Pancreas (tissue), 10 donors: ENCODE measurements around the gene ZNF644. TPM values are rescaled to one million over a fixed set of nuclear protein-coding genes. Genes with fewer than 3 reads are reported as not detected.

ENCODE experiments used
- ATAC-seq, 4 donors: fragments of 200-7000 bp; cut with Tn5 transposase; one replicate each; pipeline versions ENCODE4 v1.8.0 to v1.9.1; 2020; ENCODE audit warnings: mild to moderate bottlenecking in 4 of 4, moderate library complexity in 4 of 4
- DNase-seq, 6 donors: peaks; one replicate each; pipeline ENCODE4 v3.0.0-alpha.2; 2020
- FAIRE-seq: peaks from 2 replicates; lab custom pipeline; 2012; peaks lifted over from hg19 to GRCh38; lab: Jason Lieb, UNC
- H3K27ac ChIP-seq, 4 donors: fragments of 200-600 bp; sonication (generic); 1 replicate in 3 of 4; 2 replicates in 1 of 4; pipeline versions ENCODE4 v1.5.0 to v1.8.0; 2020
- H3K27me3 ChIP-seq, 4 donors: fragments of 200-600 bp; one replicate each; pipeline ENCODE4 v1.8.0; 2021
- H3K36me3 ChIP-seq, 3 donors: fragments of 200-600 bp; sonication (generic) in 1 of 3; one replicate each; pipeline versions ENCODE4 v1.5.0 to v1.8.0; 2020 to 2021
- H3K4me1 ChIP-seq, 3 donors: fragments of 200-600 bp; one replicate each; pipeline ENCODE4 v1.8.0; 2021
- H3K4me3 ChIP-seq, 4 donors: fragments of 200-600 bp; sonication (generic) in 2 of 4; one replicate each; pipeline versions ENCODE4 v1.5.0 to v1.8.0; 2020 to 2021
- H3K9me3 ChIP-seq, 4 donors: fragments of 200-600 bp; one replicate each; pipeline ENCODE4 v1.8.0; 2021
- WGBS, 2 donors: extraction: QIAGEN DNeasy Blood & Tissue Kit; methylation state at CpG; one replicate each; pipeline ENCODE4 v1.1.7; 2013; 5-methylcytosine and 5-hydroxymethylcytosine counted together
- intact Hi-C, 3 donors: fragments of 100-400 bp; cut with DNase I; formaldehyde crosslinking; loops; one replicate each; pipeline versions ENCODE4 v1.11.1 to v1.14.2; 2022
- polyA plus RNA-seq, 2 donors: library from polyadenylated mRNA; stranded (reverse); fragments of 200-250 nt; gene quantifications; one replicate each; pipeline ENCODE4 v1.2.3, GENCODE V29; 2013
- total RNA-seq, 6 donors: library from RNA; stranded (reverse); fragmentation: NEBNext Ultra II Directional in 4 of 6; extraction: Animal tissue kit (Norgen Biotek cat#: 25700) in 4 of 6; gene quantifications; one replicate each; pipeline versions ENCODE4 v1.2.1 to v1.2.4, GENCODE V29; 2021 to 2023
- TF ChIP-seq, protein P1 (sequence below), 4 donors: fragments of 200-600 bp; sonication (generic) in 3 of 4; IDR thresholded peaks; one replicate each; pipeline versions ENCODE4 v1.5.0 to v1.8.0; 2021; ENCODE audit warnings: antibody characterized with exemption in 4 of 4
- donor health status: healthy with polysubstance abuse.
- donor health status: DM: no; HTN: no; CAD: no; lungs with moderate emphysema.
- donor health status: DM: no; HTN: no; CAD: no.
- donor health status: control.
- donor health status: control.
- donor health status: Bipolar disorder and iron deficiency.
- donor health status: DM: yes; HTN: yes; CAD: no.
- donor health status: DM: no; HTN: no; CAD: no.
- donor health status: DM: no; HTN: no; CAD: no.
- donor health status: DM: yes; HTN: yes; CAD: no.

Gene ZNF644
- total and polyA plus RNA-seq, 8 donors = 10.0 to 33.6 (median 21.8) TPM

DNA sequence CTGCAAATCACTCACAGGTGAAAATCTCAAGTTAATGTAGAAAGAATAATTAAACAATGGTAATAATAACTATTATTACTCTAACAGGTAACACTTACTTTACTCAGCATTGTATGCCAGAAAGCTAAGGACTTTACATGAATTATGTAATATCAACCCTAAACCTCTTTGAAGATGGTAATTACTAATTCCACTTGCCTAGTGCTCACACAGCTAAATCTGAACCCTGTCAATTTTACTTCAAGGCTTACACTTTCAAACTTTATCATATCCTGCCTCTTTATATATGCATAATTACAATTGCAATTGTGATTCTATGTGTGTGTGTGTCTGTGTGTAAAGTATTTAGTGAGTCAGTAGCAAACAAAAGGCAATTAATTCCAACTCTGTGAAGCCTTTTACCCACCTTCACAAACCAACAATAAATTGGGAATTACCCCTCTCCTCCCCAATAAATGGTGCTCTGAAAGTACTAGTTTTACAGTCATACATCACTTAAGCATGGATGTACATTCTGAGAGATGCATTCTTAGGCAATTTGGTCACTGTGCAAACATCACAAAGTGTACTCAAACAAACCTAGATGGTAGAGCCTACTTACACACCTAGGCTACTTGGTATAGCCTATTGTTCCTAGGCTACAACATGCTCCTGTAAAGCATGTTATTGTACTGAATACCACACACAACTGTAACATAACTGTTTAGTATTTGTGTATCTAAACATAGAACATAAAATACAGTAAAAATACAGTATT lies 5.9 kb downstream of the ZNF644 start:
- H3K27me3 ChIP-seq = no peaks in the 10 kb centered on the region
- DNase-seq = no peak
- no peak overlapping the region for H3K4me3 ChIP-seq
- peaks cover 0 to 41% (median 36%) of the 10 kb centered on the region in 3 donors for H3K4me1 ChIP-seq
- no peak for FAIRE-seq
- TF ChIP-seq, protein P1, sequence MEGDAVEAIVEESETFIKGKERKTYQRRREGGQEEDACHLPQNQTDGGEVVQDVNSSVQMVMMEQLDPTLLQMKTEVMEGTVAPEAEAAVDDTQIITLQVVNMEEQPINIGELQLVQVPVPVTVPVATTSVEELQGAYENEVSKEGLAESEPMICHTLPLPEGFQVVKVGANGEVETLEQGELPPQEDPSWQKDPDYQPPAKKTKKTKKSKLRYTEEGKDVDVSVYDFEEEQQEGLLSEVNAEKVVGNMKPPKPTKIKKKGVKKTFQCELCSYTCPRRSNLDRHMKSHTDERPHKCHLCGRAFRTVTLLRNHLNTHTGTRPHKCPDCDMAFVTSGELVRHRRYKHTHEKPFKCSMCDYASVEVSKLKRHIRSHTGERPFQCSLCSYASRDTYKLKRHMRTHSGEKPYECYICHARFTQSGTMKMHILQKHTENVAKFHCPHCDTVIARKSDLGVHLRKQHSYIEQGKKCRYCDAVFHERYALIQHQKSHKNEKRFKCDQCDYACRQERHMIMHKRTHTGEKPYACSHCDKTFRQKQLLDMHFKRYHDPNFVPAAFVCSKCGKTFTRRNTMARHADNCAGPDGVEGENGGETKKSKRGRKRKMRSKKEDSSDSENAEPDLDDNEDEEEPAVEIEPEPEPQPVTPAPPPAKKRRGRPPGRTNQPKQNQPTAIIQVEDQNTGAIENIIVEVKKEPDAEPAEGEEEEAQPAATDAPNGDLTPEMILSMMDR (IDR thresholded peaks at IDR 0.05) = no peak
- intact Hi-C loops = no loop called here
- H3K27ac ChIP-seq = no peak overlapping the region
- no peaks in the 10 kb centered on the region for H3K36me3 ChIP-seq
- peak; percentile 44 to 63 (median 50) for ATAC-seq
- H3K9me3 ChIP-seq = no peaks in the 10 kb centered on the region

DNA sequence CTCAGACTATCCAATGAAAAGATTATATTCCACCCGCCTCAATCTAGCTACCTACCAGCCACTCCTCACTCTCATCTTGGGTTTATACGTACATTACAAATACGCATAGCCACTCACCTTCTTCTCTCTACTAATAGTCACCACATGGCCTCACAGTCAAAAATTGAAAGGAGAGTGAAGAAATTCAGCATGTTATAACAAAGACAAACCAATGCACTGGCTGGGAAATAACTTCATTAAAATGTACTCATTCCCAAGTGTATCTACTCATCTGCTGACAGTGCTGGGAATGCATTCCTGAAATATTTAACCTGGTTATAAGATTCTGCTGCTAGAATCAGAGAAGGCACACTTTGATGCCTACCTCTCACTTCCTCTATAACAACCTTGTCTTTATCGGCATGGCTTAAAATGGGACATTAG lies 6.5 kb downstream of the ZNF644 start:
- intact Hi-C loops = no loop called here
- ATAC-seq (no peak), DNase-seq (no peak), FAIRE-seq (no peak)
- H3K9me3 ChIP-seq = no peaks in the 10 kb centered on the region
- H3K4me3 ChIP-seq = no peak overlapping the region
- TF ChIP-seq, protein P1 (IDR thresholded peaks at IDR 0.05) = no peak
- no peak overlapping the region for H3K27ac ChIP-seq
- H3K4me1 ChIP-seq = peaks cover 0 to 39% (median 34%) of the 10 kb centered on the region in 3 donors
- no peaks in the 10 kb centered on the region for H3K27me3 ChIP-seq
- no peaks in the 10 kb centered on the region for H3K36me3 ChIP-seq
- 83 to 88% methylated on average over 4 of the region's 4 CpGs for WGBS, 2 donors

- Histone ChIP-seq H3K4me1 (peaks cover 0 to 31% (median 29%) of the 10 kb centered on the region in 3 donors), H3K9me3 (no peaks in the 10 kb centered on the region), H3K4me3 (no peak overlapping the region), H3K27me3 (no peaks in the 10 kb centered on the region), H3K36me3 (no peaks in the 10 kb centered on the region), H3K27ac (no peak overlapping the region)
- TF ChIP-seq, protein P1 (IDR thresholded peaks at IDR 0.05) = no peak
- 53 to 67% methylated on average over 1 of the region's 1 CpG for WGBS, 2 donors
- DNase-seq (no peak), ATAC-seq (no peak), FAIRE-seq (no peak)
- intact Hi-C loops = no loop called here
Observed at GRCh38 chr1:91014475-91014874, 7.4 kb downstream of the ZNF644 start.

GRCh38 chr1:91013302-91013701 lies 8.5 kb downstream of the ZNF644 start:
- no peaks in the 10 kb centered on the region for H3K36me3 ChIP-seq
- no peak for FAIRE-seq
- no peak for DNase-seq
- no peaks in the 10 kb centered on the region for H3K9me3 ChIP-seq
- H3K27ac ChIP-seq = no peak overlapping the region
- H3K27me3 ChIP-seq = no peaks in the 10 kb centered on the region
- peaks cover 0 to 23% (median 23%) of the 10 kb centered on the region in 3 donors for H3K4me1 ChIP-seq
- ATAC-seq = no peak
- TF ChIP-seq, protein P1 (IDR thresholded peaks at IDR 0.05) = no peak
- no peak overlapping the region for H3K4me3 ChIP-seq
- WGBS, 2 donors = 88 to 95% methylated on average over 4 of the region's 4 CpGs
- intact Hi-C loops = no loop called here

GRCh38 chr1:91012196-91012595 lies 9.6 kb downstream of the ZNF644 start:
- TF ChIP-seq, protein P1 (IDR thresholded peaks at IDR 0.05) = no peak
- DNase-seq (no peak), ATAC-seq (no peak), FAIRE-seq (no peak)
- H3K4me3 ChIP-seq = no peak overlapping the region
- 72% methylated on average over 4 of the region's 4 CpGs for WGBS, 2 donors
- H3K27me3 ChIP-seq = no peaks in the 10 kb centered on the region
- intact Hi-C loops = no loop called here
- peaks cover 0 to 23% (median 21%) of the 10 kb centered on the region in 3 donors for H3K4me1 ChIP-seq
- H3K36me3 ChIP-seq = no peaks in the 10 kb centered on the region
- no peak overlapping the region for H3K27ac ChIP-seq
- H3K9me3 ChIP-seq = no peaks in the 10 kb centered on the region
